ENCODE results near the gene RGL2. TPM values are rescaled to one million over a fixed set of nuclear protein-coding genes. Genes with fewer than 3 reads are reported as not detected.
"Not testable (repeated sequence)": the region's sequence is repeated elsewhere in the genome, so short reads cannot be mapped to it uniquely, and the experiment has no call there.

The RGL2 gene
- total and polyA plus RNA-seq, 2 donors (not counting 3 experiments of a cell fraction or from before 2014, with no cell fraction given) = 87.7 to 90.3 TPM

- Histone ChIP-seq H4K20me1 (replicated peaks; ENCODE audit: control insufficient read depth, extremely low read depth, insufficient read depth, low read length) (no peaks in the 10 kb centered on the region), H3K9ac (replicated peaks; ENCODE audit: extremely low read depth, insufficient read depth, low read length) (no peak overlapping the region), H3K4me1 (ENCODE audit: control insufficient read depth, extremely low read depth, insufficient read depth, low read length) (no peaks in the 10 kb centered on the region), H2AFZ (ENCODE audit: low read depth, low read length) (no peak overlapping the region), H3K9me1 (replicated peaks; ENCODE audit: control insufficient read depth, extremely low read depth, insufficient read depth, low read length) (no peaks in the 10 kb centered on the region), H3K27me3 (ENCODE audit: control insufficient read depth in 2 of 2, insufficient read depth in 2 of 2, low read length in 2 of 2) (no peaks in the 10 kb centered on the region), H3K27ac (ENCODE audit: insufficient read depth, low read depth, low read length) (no peak overlapping the region), H3K4me3 (replicated peaks in 1 of 3; ENCODE audit: insufficient read depth in 1 of 3, low read depth in 1 of 3, low read length in 3 of 3) (no peak overlapping the region), H3K9me3 (replicated peaks; ENCODE audit: control insufficient read depth, insufficient read depth, low read length) (no peaks in the 10 kb centered on the region), H3K36me3 (ENCODE audit: control insufficient read depth in 2 of 2, extremely low read depth in 1 of 2, insufficient read depth in 2 of 2, low read length in 2 of 2) (no peaks in the 10 kb centered on the region), H3K79me2 (ENCODE audit: control insufficient read depth, insufficient read depth, low read length) (no peaks in the 10 kb centered on the region), H3K4me2 (ENCODE audit: insufficient read depth, low read length) (no peak overlapping the region)
- FAIRE-seq = no peak
- ChIA-PET POLR2A (no interaction called here), CTCF (interaction anchor here (0.6 to 2.4 kb wide), 8 partner anchors 8 to 150 kb away, joined by 3 to 20 read pairs (median 8); partner anchors contain the start of gene RGL2)
- intact Hi-C loops (cut with micrococcal nuclease) = no loop called here
- dilution Hi-C loops (cut with MboI; ENCODE audit: extremely low pct_ligation_motif_present, low sequenced_read_pairs) = no loop called here
- DNase-seq (ENCODE audit: low read depth, low spot score) = no peak
- TF ChIP-seq CTCF (IDR thresholded peaks at IDR 0.05; ENCODE audit: extremely low read depth in 1 of 2, insufficient read depth in 1 of 2, low read depth in 1 of 2, low read length in 2 of 2) = no peak
- no peak for TF ChIP-seq POLR2A (IDR thresholded peaks at IDR 0.05; ENCODE audit: low read depth, low read length)
- no peak for TF ChIP-seq MAX (IDR thresholded peaks at IDR 0.05; ENCODE audit: insufficient read depth, insufficient read length)
- no peak for TF ChIP-seq FOS (IDR thresholded peaks at IDR 0.05; ENCODE audit: borderline replicate concordance, insufficient read depth, low read length)
- no TSS peak for BruUV-seq (replicated peaks)
These were observed 45.3 kb upstream of the RGL2 start for GRCh38 chr6:33343953-33344611.

- H3K9ac ChIP-seq (replicated peaks; ENCODE audit: extremely low read depth, insufficient read depth, low read length); POLR2A ChIA-PET; intact Hi-C loops (cut with micrococcal nuclease); H3K4me2 ChIP-seq (ENCODE audit: insufficient read depth, low read length); H3K27ac ChIP-seq (ENCODE audit: insufficient read depth, low read depth, low read length); H4K20me1 ChIP-seq (replicated peaks; ENCODE audit: control insufficient read depth, extremely low read depth, insufficient read depth, low read length); H3K9me3 ChIP-seq (replicated peaks; ENCODE audit: control insufficient read depth, insufficient read depth, low read length); H3K79me2 ChIP-seq (ENCODE audit: control insufficient read depth, insufficient read depth, low read length); H3K36me3 ChIP-seq (ENCODE audit: control insufficient read depth in 2 of 2, extremely low read depth in 1 of 2, insufficient read depth in 2 of 2, low read length in 2 of 2); FAIRE-seq; H3K4me3 ChIP-seq (replicated peaks in 1 of 3; ENCODE audit: insufficient read depth in 1 of 3, low read depth in 1 of 3, low read length in 3 of 3); H3K4me1 ChIP-seq (ENCODE audit: control insufficient read depth, extremely low read depth, insufficient read depth, low read length); CTCF ChIA-PET; H2AFZ ChIP-seq (ENCODE audit: low read depth, low read length); dilution Hi-C loops (cut with MboI; ENCODE audit: extremely low pct_ligation_motif_present, low sequenced_read_pairs); DNase-seq (ENCODE audit: low read depth, low spot score); H3K27me3 ChIP-seq (ENCODE audit: control insufficient read depth in 2 of 2, insufficient read depth in 2 of 2, low read length in 2 of 2); BruUV-seq (replicated peaks); H3K9me1 ChIP-seq (replicated peaks; ENCODE audit: control insufficient read depth, extremely low read depth, insufficient read depth, low read length): not testable (repeated sequence)
These were observed 44.8 kb upstream of the RGL2 start for GRCh38 chr6:33343606-33343952.

Measured in endothelial cell of umbilical vein (primary cell).